OCI-LY7 (cell line): ENCODE measurements around the gene COA8. TPM values are rescaled to one million over a fixed set of nuclear protein-coding genes. Genes with fewer than 3 reads are reported as not detected.

Source experiments
- BruUV-seq: library from RNA; stranded (reverse); fragments of 400-500 nt; replicated peaks from 2 replicates; lab custom pipeline; 2021; lab: Mats Ljungman, UMichigan
- CTCF ChIA-PET: fragments of 300-600 bp; sonication (Branson Sonifier 250); formaldehyde crosslinking; loops from one replicate; lab custom pipeline; 2022; ENCODE audit warnings: antibody characterized with exemption; ENCODE audit not compliant: unreplicated experiment; lab: Charles Lee
- POLR2A ChIA-PET: fragments of 300-600 bp; sonication (Branson Sonifier 250); formaldehyde crosslinking; loops from one replicate; lab custom pipeline; 2022; ENCODE audit warnings: antibody characterized with exemption; lab: Charles Lee
- DNase-seq: peaks from one replicate; pipeline ENCODE4 v3.0.0-alpha.2; 2015; ENCODE audit warnings: low spot score
- H2AFZ ChIP-seq: fragments of 200-600 bp; sonication (generic), shearing (Covaris generic); 2 replicates; pipeline ENCODE4 v1.6.1; 2014; ENCODE audit warnings: mild to moderate bottlenecking, antibody characterized with exemption, low read length, moderate library complexity
- H3K27ac ChIP-seq: fragments of 200-600 bp; sonication (generic); 2 replicates; pipeline ENCODE4 v1.5.1; 2014; ENCODE audit warnings: mixed run types, low read depth, mild to moderate bottlenecking, moderate library complexity, low read length, inconsistent platforms; ENCODE audit not compliant: poor library complexity, severe bottlenecking
- H3K36me3 ChIP-seq: fragments of 200-600 bp; sonication (generic); 2 replicates; pipeline ENCODE4 v1.6.1; 2014; ENCODE audit warnings: mild to moderate bottlenecking, antibody characterized with exemption, low read length, moderate library complexity, mixed read lengths; ENCODE audit not compliant: insufficient read depth
- H3K4me1 ChIP-seq: fragments of 200-600 bp; sonication (generic); 2 replicates; pipeline ENCODE4 v1.5.1; 2014; ENCODE audit warnings: mild to moderate bottlenecking, low read length; ENCODE audit not compliant: insufficient read depth, poor library complexity, severe bottlenecking
- H3K4me2 ChIP-seq: fragments of 200-600 bp; sonication (generic); 2 replicates; pipeline ENCODE4 v1.6.1; 2014; ENCODE audit warnings: mild to moderate bottlenecking, low read length
- H3K4me3 ChIP-seq: fragments of 200-600 bp; sonication (generic); 2 replicates; pipeline ENCODE4 v1.5.1; 2014; ENCODE audit warnings: mild to moderate bottlenecking, low read depth, low read length; ENCODE audit not compliant: poor library complexity, severe bottlenecking
- H3K79me2 ChIP-seq: fragments of 200-600 bp; sonication (generic); 2 replicates; pipeline ENCODE4 v1.6.1; 2016; ENCODE audit warnings: low read depth, mild to moderate bottlenecking, low read length, moderate library complexity, mixed read lengths; ENCODE audit not compliant: insufficient read depth
- H3K9me2 ChIP-seq: fragments of 200-600 bp; sonication (generic); 2 replicates; pipeline ENCODE4 v1.6.1; 2016; ENCODE audit warnings: mild to moderate bottlenecking, low read length, mixed read lengths; ENCODE audit not compliant: insufficient read depth
- H3K9me3 ChIP-seq: fragments of 200-600 bp; sonication (generic); 2 replicates; pipeline ENCODE4 v1.6.1; 2014; ENCODE audit warnings: mild to moderate bottlenecking, mixed run types, low read length, mixed read lengths
- H4K20me1 ChIP-seq: fragments of 200-600 bp; sonication (generic); 2 replicates; pipeline ENCODE4 v1.6.1; 2014; ENCODE audit warnings: mild to moderate bottlenecking, antibody characterized with exemption, low read length, moderate library complexity, mixed read lengths; ENCODE audit not compliant: insufficient read depth
- EZH2phosphoT487 ChIP-seq: fragments of 200-600 bp; sonication (generic); IDR thresholded peaks from 2 replicates; pipeline ENCODE4 v1.6.1; 2018; ENCODE audit warnings: low read depth, borderline replicate concordance, mild to moderate bottlenecking, mixed run types, antibody characterized with exemption, low read length, moderate library complexity, mixed read lengths
- intact Hi-C: fragments of 100-400 bp; cut with micrococcal nuclease; formaldehyde crosslinking; loops from one replicate; pipeline ENCODE4 v1.10.0; 2022; ENCODE audit not compliant: unreplicated experiment
- total RNA-seq, 2 experiments: library from RNA; depleted of rRNA in 1 of 2; stranded (reverse); fragments of >200 nt in 1 of 2; shearing (Covaris generic) in 1 of 2; gene quantifications; 2 replicates each; pipeline ENCODE4 v1.2.3, GENCODE V29; 2014 to 2022
- TF ChIP-seq, protein P1 (sequence below): fragments of 200-600 bp; sonication (generic); conservative IDR thresholded peaks from 2 replicates; pipeline ENCODE4 v1.5.1; 2014; ENCODE audit warnings: mild to moderate bottlenecking, antibody characterized with exemption, low read length, moderate library complexity, mixed read lengths

The COA8 gene
- total RNA-seq, 2 experiments from 2014 or later = 18.7 to 33.0 TPM

DNA sequence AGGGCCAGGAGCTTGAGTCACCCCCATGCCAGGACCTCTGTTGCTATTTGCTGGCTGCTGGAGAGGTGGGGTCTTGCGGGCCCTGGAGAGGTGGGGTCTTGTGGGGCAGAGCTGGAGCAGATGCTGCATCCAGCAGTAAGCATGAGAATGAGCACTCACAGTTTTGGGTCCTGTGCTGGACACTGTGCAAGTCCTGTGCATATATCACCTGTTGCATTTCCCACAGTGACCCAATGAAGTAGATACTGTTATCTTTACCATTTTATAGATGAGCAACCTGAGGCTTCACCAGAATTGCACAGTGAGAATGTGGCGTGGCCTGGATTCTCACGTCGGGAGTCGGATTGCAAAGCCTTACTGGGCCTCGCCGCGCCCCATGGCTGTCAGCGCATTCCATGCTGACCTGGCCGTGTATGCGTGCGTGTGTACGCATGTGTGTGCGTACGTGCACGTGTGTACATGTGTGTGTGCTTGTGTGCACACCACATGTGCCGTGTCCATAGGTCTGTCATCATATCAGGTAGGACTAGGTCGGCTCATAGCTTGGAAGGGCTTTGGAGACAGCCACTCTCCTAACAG is 12.0 kb downstream of the COA8 start:
- Histone ChIP-seq H3K27ac (no peak overlapping the region), H3K79me2 (no peaks in the 10 kb centered on the region), H3K9me2 (no peaks in the 10 kb centered on the region), H3K4me3 (no peak overlapping the region), H2AFZ (no peak overlapping the region), H3K4me1 (no peaks in the 10 kb centered on the region), H3K4me2 (no peak overlapping the region), H3K36me3 (peaks cover 50% of the 10 kb centered on the region), H4K20me1 (no peaks in the 10 kb centered on the region), H3K9me3 (no peaks in the 10 kb centered on the region)
- no peak for TF ChIP-seq EZH2phosphoT487
- TF ChIP-seq, protein P1, sequence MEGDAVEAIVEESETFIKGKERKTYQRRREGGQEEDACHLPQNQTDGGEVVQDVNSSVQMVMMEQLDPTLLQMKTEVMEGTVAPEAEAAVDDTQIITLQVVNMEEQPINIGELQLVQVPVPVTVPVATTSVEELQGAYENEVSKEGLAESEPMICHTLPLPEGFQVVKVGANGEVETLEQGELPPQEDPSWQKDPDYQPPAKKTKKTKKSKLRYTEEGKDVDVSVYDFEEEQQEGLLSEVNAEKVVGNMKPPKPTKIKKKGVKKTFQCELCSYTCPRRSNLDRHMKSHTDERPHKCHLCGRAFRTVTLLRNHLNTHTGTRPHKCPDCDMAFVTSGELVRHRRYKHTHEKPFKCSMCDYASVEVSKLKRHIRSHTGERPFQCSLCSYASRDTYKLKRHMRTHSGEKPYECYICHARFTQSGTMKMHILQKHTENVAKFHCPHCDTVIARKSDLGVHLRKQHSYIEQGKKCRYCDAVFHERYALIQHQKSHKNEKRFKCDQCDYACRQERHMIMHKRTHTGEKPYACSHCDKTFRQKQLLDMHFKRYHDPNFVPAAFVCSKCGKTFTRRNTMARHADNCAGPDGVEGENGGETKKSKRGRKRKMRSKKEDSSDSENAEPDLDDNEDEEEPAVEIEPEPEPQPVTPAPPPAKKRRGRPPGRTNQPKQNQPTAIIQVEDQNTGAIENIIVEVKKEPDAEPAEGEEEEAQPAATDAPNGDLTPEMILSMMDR = no peak
- intact Hi-C loops = loop anchor here (5.0 kb wide), 1 partner anchor 233 kb away; no protein-coding TSS in a partner anchor
- DNase-seq = no peak
- ChIA-PET POLR2A (interaction anchor here (0.6 to 0.9 kb wide), 3 partner anchors 15 to 936 kb away, joined by 3 read pairs; no protein-coding TSS in a partner anchor), CTCF (interaction anchor here (0.7 kb wide), 1 partner anchor 923 kb away, joined by 3 read pairs; no protein-coding TSS in a partner anchor)
- BruUV-seq = no TSS peak

DNA sequence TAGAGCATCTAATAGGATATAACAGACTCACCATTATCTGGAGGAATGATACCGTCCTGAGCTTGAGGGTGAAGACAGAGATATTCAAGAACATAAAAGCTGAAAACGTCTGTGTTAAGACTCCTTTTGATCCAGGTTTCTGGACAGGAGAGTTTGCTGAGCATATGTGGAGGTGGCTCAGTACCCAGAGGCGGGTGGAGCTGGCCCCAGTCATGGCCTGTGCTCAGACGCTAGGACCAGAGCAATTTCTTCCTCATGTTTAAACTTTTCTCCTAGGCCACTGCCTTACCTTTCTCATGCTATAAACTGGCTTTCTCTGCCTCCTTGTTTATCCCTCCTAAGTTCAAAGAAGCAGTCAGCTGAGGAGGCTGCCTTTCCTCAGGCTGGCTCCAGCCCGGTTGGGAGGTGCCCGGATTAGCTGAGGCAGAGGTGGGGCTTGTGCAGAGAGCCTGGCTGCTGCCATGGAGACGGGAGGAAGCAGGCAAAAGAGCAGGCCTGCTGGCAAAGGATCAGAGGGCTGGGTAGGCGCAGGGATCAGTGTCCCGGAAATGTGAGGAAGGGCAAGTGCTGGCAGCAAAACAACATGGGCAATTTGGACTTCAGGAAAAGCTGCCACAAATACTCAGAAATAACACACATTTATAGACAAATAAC is 13.7 kb downstream of the COA8 start:
- POLR2A ChIA-PET = interaction anchor here (1.1 kb wide), 1 partner anchor 15 kb away, joined by 3 read pairs; no protein-coding TSS in a partner anchor
- H3K27ac ChIP-seq = no peak overlapping the region
- peaks cover 51% of the 10 kb centered on the region for H3K36me3 ChIP-seq
- DNase-seq = no peak
- H3K9me3 ChIP-seq = no peaks in the 10 kb centered on the region
- no peak overlapping the region for H3K4me2 ChIP-seq
- no peak overlapping the region for H3K4me3 ChIP-seq
- CTCF ChIA-PET = no interaction called here
- no peaks in the 10 kb centered on the region for H3K79me2 ChIP-seq
- intact Hi-C loops = no loop called here
- no peaks in the 10 kb centered on the region for H3K4me1 ChIP-seq
- H3K9me2 ChIP-seq = no peaks in the 10 kb centered on the region
- H2AFZ ChIP-seq = no peak overlapping the region
- BruUV-seq = no TSS peak
- TF ChIP-seq EZH2phosphoT487 = no peak
- TF ChIP-seq, protein P1 = no peak
- no peaks in the 10 kb centered on the region for H4K20me1 ChIP-seq
